ENCODE results near the gene HCFC1R1. TPM values are rescaled to one million over a fixed set of nuclear protein-coding genes. Genes with fewer than 3 reads are reported as not detected.
"Not testable (repeated sequence)": the region's sequence is repeated elsewhere in the genome, so short reads cannot be mapped to it uniquely, and the experiment has no call there.

HCFC1R1 gene
- total RNA-seq, 1 donor from 2014 or later: 10.2 TPM

- peaks cover 1% of the 10 kb centered on the region for H3K36me3 ChIP-seq (ENCODE audit: control insufficient read depth, insufficient read depth, low read length)
- H3K27me3 ChIP-seq (ENCODE audit: control insufficient read depth, insufficient read depth, low read length): no peaks in the 10 kb centered on the region
- no peak for TF ChIP-seq CTCF (IDR thresholded peaks at IDR 0.05; ENCODE audit: insufficient read depth, low read length, poor library complexity, severe bottlenecking)
- H3K4me3 ChIP-seq (ENCODE audit: low read depth, low read length): peak overlapping the region; percentile 73
- no peak for DNase-seq (ENCODE audit: low read depth)
Observed at GRCh38 chr16:3057181-3058138, 33.7 kb upstream of the HCFC1R1 start.

GRCh38 chr16:3056336-3057180, 32.8 kb upstream of the HCFC1R1 start:
- Histone ChIP-seq H3K4me3 (ENCODE audit: low read depth, low read length) (no peak overlapping the region), H3K27me3 (ENCODE audit: control insufficient read depth, insufficient read depth, low read length) (no peaks in the 10 kb centered on the region), H3K36me3 (ENCODE audit: control insufficient read depth, insufficient read depth, low read length) (peaks cover 1% of the 10 kb centered on the region)
- no peak for DNase-seq (ENCODE audit: low read depth)
- TF ChIP-seq CTCF (IDR thresholded peaks at IDR 0.05; ENCODE audit: insufficient read depth, low read length, poor library complexity, severe bottlenecking): no peak

GRCh38 chr16:3055734-3056115, 32.0 kb upstream of the HCFC1R1 start:
- not testable (repeated sequence) for H3K36me3 ChIP-seq (ENCODE audit: control insufficient read depth, insufficient read depth, low read length); H3K27me3 ChIP-seq (ENCODE audit: control insufficient read depth, insufficient read depth, low read length); DNase-seq (ENCODE audit: low read depth); H3K4me3 ChIP-seq (ENCODE audit: low read depth, low read length)

GRCh38 chr16:3054965-3055733, 31.4 kb upstream of the HCFC1R1 start:
- Histone ChIP-seq H3K36me3 (ENCODE audit: control insufficient read depth, insufficient read depth, low read length) (peaks cover 1% of the 10 kb centered on the region), H3K4me3 (ENCODE audit: low read depth, low read length) (no peak overlapping the region)
- no peak for TF ChIP-seq CTCF (IDR thresholded peaks at IDR 0.05; ENCODE audit: insufficient read depth, low read length, poor library complexity, severe bottlenecking)

GRCh38 chr16:3053330-3053710, 29.6 kb upstream of the HCFC1R1 start:
- DNase-seq (ENCODE audit: low read depth); H3K36me3 ChIP-seq (ENCODE audit: control insufficient read depth, insufficient read depth, low read length); H3K4me3 ChIP-seq (ENCODE audit: low read depth, low read length): not testable (repeated sequence)
- peaks cover 14% of the 10 kb centered on the region for H3K27me3 ChIP-seq (ENCODE audit: control insufficient read depth, insufficient read depth, low read length)

More at GRCh38 chr16:3054965-3055733, 31.4 kb upstream of the HCFC1R1 start:
- DNase-seq (ENCODE audit: low read depth): no peak
- peaks cover 2% of the 10 kb centered on the region for H3K27me3 ChIP-seq (ENCODE audit: control insufficient read depth, insufficient read depth, low read length)

GRCh38 chr16:3052571-3053329, 29.0 kb upstream of the HCFC1R1 start:
- not testable (repeated sequence) for H3K36me3 ChIP-seq (ENCODE audit: control insufficient read depth, insufficient read depth, low read length); DNase-seq (ENCODE audit: low read depth); H3K4me3 ChIP-seq (ENCODE audit: low read depth, low read length)
- peaks cover 16% of the 10 kb centered on the region for H3K27me3 ChIP-seq (ENCODE audit: control insufficient read depth, insufficient read depth, low read length)
